Measurements from ENCODE around the gene CDC42SE2.
A peak's percentile ranks its signal among the peaks of the same experiment; 100 is the strongest.
"Not testable (repeated sequence)": the region's sequence is repeated elsewhere in the genome, so short reads cannot be mapped to it uniquely, and the experiment has no call there.

CDC42SE2 gene

GRCh38 chr5:131250751-131251475 is 12.9 kb upstream of the CDC42SE2 start:
- DNase-seq (ENCODE audit: low read depth): no peak

GRCh38 chr5:131252824-131253171 is 11.1 kb upstream of the CDC42SE2 start:
- DNase-seq (ENCODE audit: low read depth): no peak

- not testable (repeated sequence) for DNase-seq (ENCODE audit: low read depth)
These were observed 9.8 kb upstream of the CDC42SE2 start for GRCh38 chr5:131254025-131254424.

GRCh38 chr5:131254741-131255140 is 9.1 kb upstream of the CDC42SE2 start:
- no peak for DNase-seq (ENCODE audit: low read depth)

GRCh38 chr5:131256507-131256823 is 7.4 kb upstream of the CDC42SE2 start:
- DNase-seq (ENCODE audit: low read depth): no peak

GRCh38 chr5:131258733-131259132 is 5.1 kb upstream of the CDC42SE2 start:
- DNase-seq (ENCODE audit: low read depth): no peak

GRCh38 chr5:131259326-131259725 is 4.5 kb upstream of the CDC42SE2 start:
- DNase-seq (ENCODE audit: low read depth): no peak

- DNase-seq (ENCODE audit: low read depth): peak; percentile 86
These were observed 3.0 kb upstream of the CDC42SE2 start for GRCh38 chr5:131260895-131261294.

- no peak for DNase-seq (ENCODE audit: low read depth)
These were observed 2.4 kb upstream of the CDC42SE2 start for GRCh38 chr5:131261483-131261882.

GRCh38 chr5:131262953-131263541 is 806 bp upstream of the CDC42SE2 start:
- no peak for DNase-seq (ENCODE audit: low read depth)

- DNase-seq (ENCODE audit: low read depth): no peak
These were observed 722 bp downstream of the CDC42SE2 start for GRCh38 chr5:131264451-131265099.

GRCh38 chr5:131265311-131265803 is 1.5 kb downstream of the CDC42SE2 start:
- no peak for DNase-seq (ENCODE audit: low read depth)

- DNase-seq (ENCODE audit: low read depth): no peak
These were observed 2.7 kb downstream of the CDC42SE2 start for GRCh38 chr5:131266370-131267060.

GRCh38 chr5:131268758-131269370 is 5.0 kb downstream of the CDC42SE2 start:
- DNase-seq (ENCODE audit: low read depth): peak; percentile 49

GRCh38 chr5:131270809-131271208 is 7.0 kb downstream of the CDC42SE2 start:
- DNase-seq (ENCODE audit: low read depth): peak; percentile 62

- not testable (repeated sequence) for DNase-seq (ENCODE audit: low read depth)
These were observed 8.0 kb downstream of the CDC42SE2 start for GRCh38 chr5:131271888-131272287.

GRCh38 chr5:131272307-131272706 is 8.5 kb downstream of the CDC42SE2 start:
- peak; percentile 59 for DNase-seq (ENCODE audit: low read depth)

GRCh38 chr5:131272724-131273123 is 8.9 kb downstream of the CDC42SE2 start:
- no peak for DNase-seq (ENCODE audit: low read depth)

- DNase-seq (ENCODE audit: low read depth): no peak
These were observed 10.6 kb downstream of the CDC42SE2 start for GRCh38 chr5:131274326-131275063.

GRCh38 chr5:131276072-131276471 is 12.2 kb downstream of the CDC42SE2 start:
- DNase-seq (ENCODE audit: low read depth): no peak

- no peak for DNase-seq (ENCODE audit: low read depth)
These were observed 13.6 kb downstream of the CDC42SE2 start for GRCh38 chr5:131277447-131277846.
